Fibroblast of skin of back (primary cell): ENCODE data around the gene KIF5B.

Experiments used
- DNase-seq: peaks from one replicate; pipeline ENCODE4 v3.0.0-alpha.2; 2013

KIF5B gene

DNA sequence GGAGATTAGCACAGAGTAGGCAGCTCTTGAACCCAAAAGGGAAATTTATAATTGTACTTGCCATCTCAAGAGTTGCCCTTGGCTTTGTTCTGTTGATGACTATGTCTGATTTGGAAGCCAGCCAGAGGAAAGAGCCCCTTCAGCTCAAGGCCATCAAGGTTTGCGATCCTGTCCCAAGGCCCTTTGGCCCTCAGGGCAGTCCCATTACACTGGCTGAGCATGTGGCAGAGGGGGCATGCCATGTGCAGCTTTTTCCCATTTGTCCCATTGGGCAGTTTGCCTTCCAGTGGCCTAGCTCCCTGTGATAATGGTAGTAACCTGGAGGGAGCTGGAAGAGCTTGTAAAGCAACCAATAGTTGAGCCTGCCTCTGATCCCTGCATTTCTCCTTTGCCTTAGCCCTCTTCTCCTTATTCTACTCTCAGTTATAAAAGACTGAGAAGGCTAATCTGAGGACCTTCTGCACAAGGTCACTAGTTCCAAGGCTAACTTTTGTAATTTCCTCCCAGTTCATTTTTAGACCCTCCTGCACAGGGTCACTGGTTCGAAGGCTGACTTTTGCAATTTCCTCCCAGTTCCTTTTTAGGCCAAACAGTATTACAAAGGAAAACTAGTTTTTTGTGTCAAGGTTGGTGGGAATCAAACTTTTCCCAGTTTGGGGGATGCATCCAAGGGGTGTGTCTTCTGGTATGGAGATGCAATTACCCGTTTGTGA lies 96.6 kb downstream of the KIF5B start:
- DNase-seq = no peak
